Left renal cortex interstitium (tissue), 4 donors: ENCODE measurements around the gene TRMT13. TPM values are rescaled to one million over a fixed set of nuclear protein-coding genes. Genes with fewer than 3 reads are reported as not detected.
"Not testable (repeated sequence)": the region's sequence is repeated elsewhere in the genome, so short reads cannot be mapped to it uniquely, and the experiment has no call there.

Experiments
- DNase-seq, 4 donors: peaks; one replicate each; pipeline ENCODE4 v3.0.0-alpha.2; 2013; ENCODE audit warnings: low read depth in 4 of 4, low spot score in 2 of 4, missing footprints in 1 of 4
- polyA plus RNA-seq, 4 donors: library from polyadenylated mRNA; unstranded; fragments of 120-200 nt; gene quantifications; one replicate each; pipeline ENCODE4 v1.2.1, GENCODE V29; 2013; ENCODE audit not compliant: insufficient read length in 4 of 4

TRMT13 gene
- polyA plus RNA-seq, 4 donors, result 26.1 to 45.9 (median 31.7) TPM

- no peak for DNase-seq
These were observed 19.3 kb downstream of the TRMT13 start for GRCh38 chr1:100152271-100152670.

- DNase-seq, result no peak
These were observed 29.9 kb downstream of the TRMT13 start for GRCh38 chr1:100162881-100163280.

- DNase-seq, result no peak
These were observed 31.3 kb downstream of the TRMT13 start for GRCh38 chr1:100164216-100164615.

GRCh38 chr1:100164702-100165101, 31.7 kb downstream of the TRMT13 start:
- no peak for DNase-seq

GRCh38 chr1:100168051-100168450, 35.1 kb downstream of the TRMT13 start:
- no peak for DNase-seq

GRCh38 chr1:100177295-100178041, 44.5 kb downstream of the TRMT13 start:
- no peak for DNase-seq

- no peak for DNase-seq
These were observed 45.1 kb downstream of the TRMT13 start, which contains the start of gene LRRC39 for GRCh38 chr1:100178091-100178490. TSS of gene LRRC39 (minus strand) at chr1:100178256. CDS start at chr1:100168516, 9,740 bp downstream.

- no peak for DNase-seq
These were observed 50.4 kb downstream of the TRMT13 start for GRCh38 chr1:100183370-100183769.

- no peak for DNase-seq
These were observed 51.6 kb downstream of the TRMT13 start for GRCh38 chr1:100184536-100184935.

GRCh38 chr1:100187912-100188311, 54.9 kb downstream of the TRMT13 start:
- DNase-seq, result peak in 2 of 4 donors; percentile 6

GRCh38 chr1:100188617-100189016, 55.7 kb downstream of the TRMT13 start:
- peak; percentile 26 to 61 (median 52) for DNase-seq

- DNase-seq, result no peak
These were observed 65.6 kb downstream of the TRMT13 start for GRCh38 chr1:100198596-100198995.

GRCh38 chr1:100200060-100200459, 67.1 kb downstream of the TRMT13 start:
- DNase-seq, result not testable (repeated sequence)

Other genes starting within 250 kb of the TRMT13 start
- 10 to 100 TPM; 25.2 to 42.1 (median 28.8) TPM for gene SLC35A3, start 163.2 kb upstream of the TRMT13 start, polyA plus RNA-seq
- gene SASS6, start 233 bp upstream of the TRMT13 start, polyA plus RNA-seq, result 10 to 100 TPM in 1 of 4 donors, 1 to 10 TPM in 3; 8.1 to 10.5 (median 8.2) TPM
- gene LRRC39, start 45.1 kb downstream of the TRMT13 start, polyA plus RNA-seq, result 1 to 10 TPM; 1.4 to 4.1 (median 2.5) TPM
- gene DBT, start 116.7 kb downstream of the TRMT13 start, polyA plus RNA-seq, result 10 to 100 TPM; 19.7 to 27.6 (median 24.3) TPM
- gene RTCA, start 133.1 kb downstream of the TRMT13 start, polyA plus RNA-seq, result 10 to 100 TPM; 30.5 to 39.9 (median 31.9) TPM
- 10 to 100 TPM; 25.7 to 34.2 (median 28.9) TPM for gene CDC14A, start 219.3 kb downstream of the TRMT13 start, polyA plus RNA-seq